GM04504 (cell line): ENCODE measurements around the gene OR2M5.

Source experiments
- DNase-seq: peaks from one replicate; pipeline ENCODE4 v3.0.0-alpha.2; 2012; ENCODE audit warnings: low read depth

The OR2M5 gene, protein sequence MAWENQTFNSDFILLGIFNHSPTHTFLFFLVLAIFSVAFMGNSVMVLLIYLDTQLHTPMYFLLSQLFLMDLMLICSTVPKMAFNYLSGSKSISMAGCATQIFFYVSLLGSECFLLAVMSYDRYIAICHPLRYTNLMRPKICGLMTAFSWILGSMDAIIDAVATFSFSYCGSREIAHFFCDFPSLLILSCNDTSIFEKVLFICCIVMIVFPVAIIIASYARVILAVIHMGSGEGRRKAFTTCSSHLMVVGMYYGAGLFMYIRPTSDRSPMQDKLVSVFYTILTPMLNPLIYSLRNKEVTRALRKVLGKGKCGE

DNA sequence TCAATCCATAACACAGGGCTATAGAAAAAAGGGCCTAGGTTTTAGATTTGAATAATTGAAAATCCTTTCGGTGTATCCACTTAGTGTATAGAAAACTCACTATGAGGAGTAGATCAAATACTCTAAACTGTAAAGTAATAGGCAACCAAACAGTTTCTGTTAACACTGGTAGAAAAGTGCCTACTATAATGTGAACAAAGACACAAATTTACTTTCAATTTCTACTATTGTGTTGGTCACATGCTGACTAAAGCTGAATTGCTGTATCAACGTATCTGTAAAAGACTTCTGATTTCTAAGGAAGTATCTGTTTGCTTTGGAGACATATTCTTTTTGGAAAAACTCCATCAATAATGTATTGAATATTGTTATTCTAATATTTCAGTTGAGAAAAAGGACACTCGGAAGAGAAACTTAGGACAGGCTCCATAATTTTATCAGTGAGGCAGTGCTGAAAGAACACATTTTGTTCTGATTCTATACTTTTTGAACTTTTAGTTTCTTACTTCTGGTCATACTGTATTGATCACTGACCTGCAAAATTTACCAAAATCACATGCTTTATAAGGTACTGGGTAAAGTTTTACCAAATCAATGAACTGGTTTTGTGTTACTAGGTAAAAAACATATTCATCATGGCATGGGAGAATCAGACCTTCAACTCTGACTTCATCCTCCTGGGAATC, at the start of gene OR2M5:
TSS of gene OR2M5 (plus strand) at position 636 of the 686 bp plus-strand sequence. CDS start at position 636, 0 bp downstream.
- DNase-seq, result no peak

DNA sequence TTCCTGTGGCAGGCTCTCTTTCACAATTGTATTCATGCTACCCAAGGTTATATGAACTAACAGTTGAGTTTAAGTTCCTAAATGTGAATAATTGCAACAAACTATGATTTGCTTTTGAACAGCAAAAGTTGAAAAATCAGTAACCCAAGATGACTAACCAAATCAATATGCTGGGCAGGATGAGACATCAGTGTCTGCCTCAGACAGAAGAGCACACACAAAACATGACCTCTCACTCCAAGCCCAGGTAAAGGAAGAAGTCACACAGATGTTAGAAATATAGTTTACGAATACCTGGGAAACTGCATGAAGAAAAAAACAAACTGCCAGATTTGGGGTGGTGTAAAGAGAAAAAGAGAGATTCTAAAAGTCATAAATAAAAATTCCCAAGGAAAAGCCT, 46.4 kb upstream of the OR2M5 start:
- no peak for DNase-seq

DNA sequence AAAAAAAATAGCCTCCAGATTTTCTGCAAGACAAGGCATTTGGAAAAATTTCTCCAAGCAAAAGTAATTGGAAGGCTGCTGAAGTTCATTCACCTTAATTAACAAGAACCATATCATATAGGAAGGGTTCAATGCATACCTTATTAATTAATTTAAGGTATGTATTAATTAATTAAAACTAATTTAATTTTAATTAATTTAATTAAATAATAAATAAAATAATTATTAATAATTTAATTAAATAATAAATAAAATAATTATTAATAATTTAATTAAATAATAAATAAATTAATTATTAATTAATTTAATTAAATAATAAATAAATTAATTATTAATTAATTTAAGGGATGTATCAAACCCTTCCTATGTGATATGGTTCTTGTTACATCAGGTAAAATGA, 42.1 kb upstream of the OR2M5 start:
- no peak for DNase-seq

DNA sequence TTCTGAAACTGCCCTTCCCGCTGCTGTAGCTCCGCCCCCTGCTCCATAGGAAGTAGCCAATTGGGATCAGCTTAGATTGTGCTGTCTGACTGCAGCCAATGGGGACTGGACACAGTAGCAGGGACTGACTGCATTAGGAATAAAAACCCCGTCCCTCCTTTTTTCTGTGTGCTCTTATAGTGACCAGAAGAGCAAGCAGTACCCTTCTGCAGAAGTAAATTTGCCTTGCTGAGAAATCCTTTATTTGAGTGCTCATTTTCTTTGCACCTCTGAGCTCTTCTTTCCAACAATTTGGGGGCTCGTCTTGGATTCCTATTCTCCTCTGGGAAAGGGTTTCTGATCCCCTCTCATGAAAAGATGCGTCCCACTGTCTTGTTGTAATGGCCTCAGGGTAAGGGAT, 33.8 kb upstream of the OR2M5 start:
- DNase-seq, result no peak

DNA sequence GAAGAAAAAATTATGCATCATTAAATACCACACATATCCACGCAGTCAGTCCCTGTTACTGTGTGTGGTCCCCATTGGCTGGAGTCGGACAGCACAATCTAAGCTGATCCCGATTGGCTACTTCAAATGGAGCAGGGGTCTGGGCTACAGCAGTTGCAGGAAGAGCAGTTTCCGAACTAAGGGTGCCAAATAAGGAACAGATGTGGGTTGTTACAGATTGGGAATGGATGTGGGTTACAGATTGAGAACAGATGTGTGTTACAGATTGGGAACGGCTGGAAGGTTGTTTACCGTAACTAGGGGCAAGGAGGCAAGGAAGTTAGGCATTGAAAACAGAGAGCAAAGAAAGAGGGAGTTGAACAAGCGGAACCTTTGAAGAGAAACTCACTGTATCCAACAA, 30.1 kb upstream of the OR2M5 start:
- DNase-seq, result no peak

DNA sequence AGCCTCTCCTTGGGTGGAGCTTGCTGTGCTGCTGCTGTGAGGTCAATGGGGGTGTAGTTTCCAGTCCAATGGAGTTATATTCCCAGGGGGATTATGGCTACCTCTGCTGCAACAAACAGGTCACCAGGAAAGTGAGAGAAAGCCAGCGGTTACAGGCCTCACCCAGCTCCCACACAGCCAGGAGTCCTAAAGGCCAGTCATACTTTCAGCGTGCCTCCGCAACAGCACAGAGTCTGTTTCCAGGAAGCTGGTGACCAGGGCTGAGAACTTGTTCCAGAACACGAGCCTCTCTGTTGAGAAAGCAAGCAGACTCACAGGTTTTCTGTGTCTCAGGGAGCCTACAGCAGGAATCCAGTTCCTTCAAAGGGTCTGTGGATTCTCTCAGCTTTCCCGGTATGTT, 17.3 kb upstream of the OR2M5 start:
- no peak for DNase-seq

DNA sequence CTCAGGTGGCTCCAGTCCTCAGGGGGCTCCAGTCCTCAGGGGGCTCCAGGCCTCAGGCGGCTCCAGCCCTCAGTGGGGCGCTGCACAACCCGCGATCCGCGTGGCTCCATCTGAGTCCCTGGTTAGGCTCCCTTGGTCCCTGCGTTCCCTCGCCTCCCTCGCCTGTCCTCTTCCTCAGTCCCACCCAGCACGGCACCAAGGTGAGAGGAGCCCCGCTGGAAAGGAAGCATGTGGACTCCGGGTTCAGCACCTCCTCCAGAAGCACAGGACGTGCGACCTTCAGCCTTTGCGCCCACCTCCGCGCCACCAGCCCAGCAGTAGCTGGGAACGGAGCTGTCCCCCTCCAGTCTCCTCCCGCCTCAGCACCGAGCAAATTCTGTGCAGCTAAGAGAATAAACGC, 8.1 kb upstream of the OR2M5 start:
- DNase-seq, result no peak

DNA sequence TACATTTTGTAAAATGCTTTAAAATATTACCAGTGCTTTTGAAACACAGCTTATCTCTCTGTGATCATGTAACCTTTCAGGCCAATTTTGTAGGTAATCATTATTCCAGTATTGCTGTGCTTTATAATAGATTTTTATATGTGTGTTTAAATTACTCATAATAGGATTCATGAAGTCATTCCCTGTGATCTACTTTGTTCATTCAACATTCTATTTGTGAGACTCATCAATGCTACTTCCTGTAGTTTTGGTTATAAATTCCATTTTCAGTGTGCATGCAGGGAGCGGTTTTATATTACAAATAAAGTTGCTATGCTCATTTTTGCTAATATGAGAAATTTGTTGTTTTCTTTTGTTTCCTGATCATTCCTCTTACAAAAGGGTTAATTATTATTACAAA, 4.1 kb upstream of the OR2M5 start:
- DNase-seq, result no peak

DNA sequence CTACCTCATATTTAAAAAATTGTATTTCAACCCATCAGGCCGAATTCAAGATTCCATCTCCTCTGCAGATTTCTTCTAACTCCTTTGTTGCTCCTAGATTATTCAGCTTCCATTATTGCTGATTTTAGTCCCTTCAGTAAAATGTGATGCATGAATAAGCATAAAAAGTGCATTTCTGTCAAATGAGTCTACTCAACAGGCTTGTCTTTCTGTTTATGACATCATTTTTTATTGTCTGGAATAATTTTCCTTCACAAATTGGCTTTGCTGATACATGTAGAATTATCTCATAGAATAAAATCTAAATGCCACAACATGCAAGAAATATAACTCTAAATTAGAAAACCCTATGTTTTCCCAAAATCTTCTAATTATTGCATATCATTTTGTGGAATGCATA, 1.6 kb upstream of the OR2M5 start:
- no peak for DNase-seq

DNA sequence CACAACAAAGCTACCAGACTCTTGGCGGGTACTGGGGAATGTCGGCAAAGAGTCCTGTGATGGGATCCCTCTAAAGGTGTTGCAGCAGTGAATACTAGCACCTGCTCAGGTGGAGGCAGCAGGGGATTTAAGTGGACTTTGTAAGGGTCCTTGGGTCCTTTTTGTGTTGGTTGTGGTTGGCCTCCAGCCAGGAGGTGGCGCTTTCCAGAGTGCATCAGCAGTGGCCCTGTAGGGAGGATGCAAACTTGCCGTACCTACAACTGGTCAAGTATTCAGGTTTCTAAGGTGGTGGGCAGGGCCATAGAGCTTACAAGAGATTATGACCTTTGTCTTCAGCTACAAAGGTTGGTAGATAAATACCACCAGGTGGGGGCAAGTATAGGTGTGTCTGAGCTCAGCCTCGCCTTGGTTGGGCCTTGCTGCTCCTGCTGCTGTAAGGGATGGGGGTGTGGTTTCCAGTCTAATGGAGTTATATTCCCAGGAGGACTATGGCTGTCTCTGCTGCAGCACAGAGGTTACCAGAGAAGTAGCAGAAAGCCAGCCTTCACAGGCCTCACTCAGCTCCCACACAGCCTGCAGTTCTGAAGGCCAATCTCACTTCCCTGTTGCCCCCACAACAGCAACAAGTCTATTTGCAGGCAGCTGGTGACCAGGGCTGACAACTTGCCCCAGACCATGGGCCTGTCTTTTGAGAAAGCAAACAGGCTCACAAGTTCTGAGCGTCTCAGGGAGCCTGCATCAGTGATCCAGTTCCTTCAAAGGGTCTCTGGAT, 7.3 kb downstream of the OR2M5 start:
- DNase-seq, result no peak

DNA sequence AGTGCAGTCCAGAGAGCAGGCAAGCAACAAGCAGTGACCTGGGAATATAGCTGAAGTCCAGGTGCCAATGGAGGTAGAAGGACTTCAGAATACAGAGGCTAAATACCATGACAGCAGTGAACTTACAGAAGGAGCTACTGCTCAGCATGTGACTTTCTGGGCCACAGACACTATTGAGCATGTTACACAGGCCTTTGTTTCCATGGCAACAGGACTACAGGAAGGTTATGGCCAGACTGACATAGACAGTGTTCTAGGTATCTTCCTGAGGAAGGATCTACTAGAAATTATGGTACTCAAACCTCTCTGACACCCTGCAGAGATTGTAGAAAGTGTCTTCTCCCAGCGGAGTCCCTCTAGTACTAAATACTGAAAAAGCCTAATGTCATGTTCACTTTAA, 11.0 kb downstream of the OR2M5 start:
- no peak for DNase-seq

DNA sequence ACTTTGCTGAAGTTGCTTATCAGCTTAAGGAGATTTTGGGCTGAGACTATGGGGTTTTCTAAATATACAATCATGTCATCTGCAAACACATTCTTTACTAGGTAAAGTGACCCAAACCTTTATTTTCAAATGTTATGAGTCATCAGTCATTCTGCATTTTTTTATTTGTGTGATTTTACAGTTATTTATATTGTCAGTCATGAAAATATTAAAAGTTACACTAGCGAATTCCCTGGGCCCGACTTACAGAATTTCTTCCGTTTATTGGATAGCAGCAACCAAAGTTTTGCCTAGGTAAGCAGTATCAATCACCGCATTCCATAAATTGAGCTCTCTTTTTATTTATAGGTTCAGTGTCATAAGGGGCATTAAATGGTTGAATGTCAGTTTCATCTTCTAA, 13.8 kb downstream of the OR2M5 start:
- DNase-seq, result no peak

DNA sequence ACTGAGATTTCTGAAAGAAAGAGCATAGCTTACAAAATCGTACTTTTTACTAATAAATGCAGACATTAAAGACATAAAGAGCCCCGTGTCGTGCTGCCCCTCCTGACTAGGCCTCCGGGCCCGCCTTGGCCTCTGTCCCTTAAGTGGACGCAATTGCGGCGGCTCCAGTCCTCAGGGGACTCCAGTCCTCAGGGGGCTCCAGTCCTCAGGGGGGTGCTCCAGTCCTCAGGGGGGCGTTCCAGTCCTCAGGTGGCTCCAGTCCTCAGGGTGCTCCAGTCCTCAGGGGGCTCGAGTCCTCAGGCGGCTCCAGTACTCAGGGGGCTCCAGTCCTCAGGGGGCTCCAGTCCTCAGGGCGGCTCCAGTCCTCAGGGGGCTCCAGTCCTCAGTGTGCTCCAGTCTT, 19.1 kb downstream of the OR2M5 start:
- no peak for DNase-seq

DNA sequence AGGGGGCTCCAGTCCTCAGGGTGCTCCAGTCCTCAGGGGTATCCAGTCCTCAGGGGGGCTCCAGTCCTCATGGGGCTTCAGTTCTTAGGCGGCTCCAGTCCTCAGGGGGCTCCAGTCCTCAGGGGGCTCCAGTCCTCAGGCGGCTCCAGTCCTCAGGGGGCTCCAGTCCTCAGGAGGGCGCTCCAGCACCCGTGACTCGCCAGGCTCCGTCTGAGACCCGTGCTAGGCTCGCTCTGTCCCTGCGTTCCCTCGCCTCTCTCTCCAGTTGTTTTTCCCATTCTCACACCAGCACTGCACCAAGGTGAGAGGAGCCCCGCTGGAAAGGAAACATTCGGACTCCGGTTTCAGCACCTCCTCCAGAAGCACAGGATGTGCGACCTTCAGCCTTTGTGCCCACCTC, 20.2 kb downstream of the OR2M5 start:
- DNase-seq, result no peak

DNA sequence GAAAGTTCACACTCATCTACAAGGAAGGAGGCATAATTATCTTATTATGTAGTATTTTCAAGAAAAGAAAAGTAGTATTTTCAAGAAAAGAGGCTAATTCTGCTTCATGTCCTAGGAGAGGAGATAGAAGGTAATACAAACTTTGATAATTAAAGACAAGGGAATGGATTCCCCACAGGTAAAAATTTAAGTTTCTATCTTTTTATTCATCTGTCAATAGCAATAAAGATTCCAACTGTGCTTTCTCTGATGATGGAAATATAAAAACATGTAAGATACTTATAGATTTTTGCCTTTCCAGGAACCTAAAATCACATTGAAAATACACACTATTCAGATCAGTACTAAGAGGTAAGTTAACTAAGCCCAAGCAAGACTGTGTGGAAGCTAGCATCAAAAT, 29.6 kb downstream of the OR2M5 start, which contains the start of gene OR2M2:
TSS of gene OR2M2 (plus strand) at position 301 of the 400 bp plus-strand sequence. CDS start 5,165 bp downstream, outside the sequence.
- no peak for DNase-seq

DNA sequence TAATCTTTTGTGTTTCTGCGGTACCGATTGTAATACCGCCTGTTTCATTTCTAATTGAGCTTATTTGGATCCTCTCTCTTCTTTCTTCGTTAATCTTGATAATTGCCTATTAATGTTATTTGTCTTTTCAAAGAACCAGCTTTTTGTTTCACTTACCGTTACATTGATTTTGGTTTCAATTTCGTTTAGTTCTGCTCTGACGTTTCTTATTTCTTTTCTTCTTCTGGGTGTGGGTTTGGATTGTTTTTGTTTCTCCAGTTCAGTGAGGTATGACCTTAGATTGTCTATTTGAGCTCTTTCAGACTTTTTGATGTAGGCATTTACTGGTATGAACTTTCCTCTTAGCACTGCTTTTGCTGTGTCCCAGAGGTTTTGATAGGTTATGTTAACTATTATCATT, 39.0 kb downstream of the OR2M5 start:
- no peak for DNase-seq

DNA sequence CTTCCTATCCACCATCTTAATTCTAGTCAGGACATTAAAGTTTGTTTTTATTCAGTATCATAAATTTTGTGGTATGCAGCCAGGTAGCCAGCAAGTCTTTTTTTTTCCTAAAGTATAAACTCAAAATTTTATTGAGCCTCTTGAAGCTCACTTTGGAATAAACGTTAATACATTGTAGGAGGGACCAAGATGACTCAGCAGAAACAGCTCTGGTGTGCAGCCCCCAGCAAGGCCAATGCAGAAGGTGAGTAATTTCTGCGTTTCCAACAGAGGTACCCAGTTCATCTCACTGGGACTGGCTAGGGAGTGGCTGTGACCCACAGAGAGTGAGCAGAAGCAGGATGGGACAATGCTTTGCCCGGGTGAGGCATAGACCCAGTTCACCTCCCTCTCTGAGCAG, 42.4 kb downstream of the OR2M5 start:
- DNase-seq, result no peak

DNA sequence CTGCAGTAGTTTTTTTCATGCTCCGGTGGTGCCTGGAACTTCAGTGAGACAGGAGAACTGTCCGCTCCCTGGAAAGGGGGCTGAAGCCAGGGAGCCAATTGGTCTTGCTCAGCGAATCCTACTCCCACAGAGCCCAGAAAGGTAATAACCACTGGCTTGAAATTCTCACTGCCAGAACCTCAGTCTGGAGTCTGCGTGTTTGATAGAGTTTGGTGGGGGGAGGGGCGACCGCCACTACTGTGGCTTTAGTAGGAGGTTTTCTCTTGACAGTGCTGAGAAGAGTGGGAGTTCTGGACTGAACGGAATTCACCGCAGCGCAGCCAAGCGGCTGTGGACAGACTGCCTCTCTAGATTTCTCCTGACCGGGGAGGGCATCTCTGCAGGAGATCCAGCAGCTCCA, 44.1 kb downstream of the OR2M5 start:
- DNase-seq, result no peak

DNA sequence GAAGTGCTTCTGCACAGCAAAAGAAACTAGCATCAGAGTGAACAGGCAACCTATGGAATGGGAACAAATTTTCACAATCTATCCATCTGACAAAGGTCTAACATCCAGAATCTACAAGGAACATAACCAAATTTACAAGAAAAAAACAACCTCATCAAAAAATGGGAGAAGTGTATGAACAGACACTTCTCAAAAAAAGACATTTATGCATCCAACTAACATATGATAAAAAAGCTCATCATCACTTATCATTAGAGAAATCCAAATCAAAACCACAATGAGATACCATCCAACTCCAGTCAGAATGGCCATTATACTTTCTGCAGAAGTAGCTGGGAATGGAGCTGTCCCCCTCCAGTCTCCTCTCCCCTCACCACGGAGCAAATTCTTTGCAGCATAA, 49.2 kb downstream of the OR2M5 start:
- no peak for DNase-seq
